HCT116 (cell line): ENCODE measurements around the gene G0S2.

Experiments used
- CEBPB ChIP-seq: IDR thresholded peaks from 2 replicates; pipeline ENCODE4 v1.6.1; 2012; ENCODE audit warnings: low read depth
- ELF1 ChIP-seq: IDR thresholded peaks from 2 replicates; pipeline ENCODE4 v1.6.1; 2012; ENCODE audit warnings: low read depth, borderline replicate concordance
- EZH2 ChIP-seq: fragments of 200-600 bp; sonication (generic); IDR thresholded peaks from 2 replicates; pipeline ENCODE4 v1.6.1; 2017; ENCODE audit warnings: antibody characterized with exemption, mixed run types
- POLR2A ChIP-seq: IDR thresholded peaks from 2 replicates; pipeline ENCODE4 v1.7.0; 2011; ENCODE audit warnings: borderline replicate concordance; ENCODE audit not compliant: insufficient read depth, insufficient read length; ENCODE audit errors: extremely low read depth
- ZFX ChIP-seq: fragments of 450-650 bp; IDR thresholded peaks from 2 replicates; pipeline ENCODE4 v1.6.1; 2017
- TF ChIP-seq, protein P1 (sequence below), 3 experiments: fragments of 200-600 bp in 1 of 3; sonication (generic) in 1 of 3; IDR thresholded peaks in 2 of 3; conservative IDR thresholded peaks in 1 of 3; 2 replicates each; pipeline ENCODE4 v1.5.1; 2012 to 2017; ENCODE audit warnings: low read depth in 2 of 3, low read length in 2 of 3, antibody characterized with exemption in 1 of 3, borderline replicate concordance in 1 of 3, control low read depth in 1 of 3, mild to moderate bottlenecking in 1 of 3, mixed read lengths in 1 of 3, mixed run types in 1 of 3, moderate library complexity in 1 of 3; ENCODE audit not compliant: insufficient read depth in 1 of 3

DNA sequence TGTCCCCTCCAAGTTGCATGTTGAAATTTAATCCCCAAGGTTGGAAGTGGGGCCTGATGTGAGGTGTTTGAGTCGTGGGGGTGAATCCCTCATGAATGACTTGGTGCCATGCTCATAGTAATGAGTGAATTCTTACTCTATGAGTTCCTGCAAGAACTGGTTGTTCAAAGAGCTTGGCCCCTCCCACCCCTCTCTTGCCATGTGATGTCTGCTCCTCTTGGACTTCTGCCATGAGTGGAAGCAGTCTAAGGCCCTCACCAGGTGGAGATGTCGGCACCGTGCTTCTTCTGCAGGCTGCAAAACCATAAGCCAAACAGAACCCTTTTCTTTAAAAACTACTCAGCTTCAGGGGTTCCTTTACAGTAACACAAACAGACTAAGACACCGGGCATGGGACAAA lies 14.3 kb downstream of the G0S2 start:
- TF ChIP-seq CEBPB: no peak
- no peak for TF ChIP-seq POLR2A
- TF ChIP-seq EZH2: no peak
- TF ChIP-seq, protein P1, sequence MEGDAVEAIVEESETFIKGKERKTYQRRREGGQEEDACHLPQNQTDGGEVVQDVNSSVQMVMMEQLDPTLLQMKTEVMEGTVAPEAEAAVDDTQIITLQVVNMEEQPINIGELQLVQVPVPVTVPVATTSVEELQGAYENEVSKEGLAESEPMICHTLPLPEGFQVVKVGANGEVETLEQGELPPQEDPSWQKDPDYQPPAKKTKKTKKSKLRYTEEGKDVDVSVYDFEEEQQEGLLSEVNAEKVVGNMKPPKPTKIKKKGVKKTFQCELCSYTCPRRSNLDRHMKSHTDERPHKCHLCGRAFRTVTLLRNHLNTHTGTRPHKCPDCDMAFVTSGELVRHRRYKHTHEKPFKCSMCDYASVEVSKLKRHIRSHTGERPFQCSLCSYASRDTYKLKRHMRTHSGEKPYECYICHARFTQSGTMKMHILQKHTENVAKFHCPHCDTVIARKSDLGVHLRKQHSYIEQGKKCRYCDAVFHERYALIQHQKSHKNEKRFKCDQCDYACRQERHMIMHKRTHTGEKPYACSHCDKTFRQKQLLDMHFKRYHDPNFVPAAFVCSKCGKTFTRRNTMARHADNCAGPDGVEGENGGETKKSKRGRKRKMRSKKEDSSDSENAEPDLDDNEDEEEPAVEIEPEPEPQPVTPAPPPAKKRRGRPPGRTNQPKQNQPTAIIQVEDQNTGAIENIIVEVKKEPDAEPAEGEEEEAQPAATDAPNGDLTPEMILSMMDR (IDR thresholded peaks at IDR 0.05 in 2 of 3, conservative IDR thresholded peaks at IDR 0.05 in 1 of 3; ENCODE audit: borderline replicate concordance in 1 of 3, insufficient read depth in 1 of 3, low read depth in 2 of 3, low read length in 2 of 3): no peak
- TF ChIP-seq ZFX: no peak
- TF ChIP-seq ELF1: no peak
